Cardiac muscle cell (in vitro differentiated cells and primary cell): ENCODE results near the gene PARD3. TPM values are rescaled to one million over a fixed set of nuclear protein-coding genes. Genes with fewer than 3 reads are reported as not detected.

Experiments
- DNase-seq, 2 donors: peaks; one replicate each; pipeline versions ENCODE4 v3.0.0 to v3.0.0-alpha.2; 2010 to 2017; ENCODE audit warnings: low read depth in 1 of 2, low spot score in 1 of 2
- H3K27ac ChIP-seq: fragments of 200-600 bp; sonication (generic); 2 replicates; pipeline ENCODE4 v1.5.1; 2016
- H3K27me3 ChIP-seq: fragments of 200-600 bp; sonication (generic); 2 replicates; pipeline ENCODE4 v1.6.0; 2016; ENCODE audit warnings: control low read depth
- H3K36me3 ChIP-seq: fragments of 200-600 bp; sonication (generic); 2 replicates; pipeline ENCODE4 v1.5.1; 2016; ENCODE audit warnings: control low read depth
- H3K4me1 ChIP-seq: fragments of 200-600 bp; sonication (generic); 2 replicates; pipeline ENCODE4 v1.8.1; 2017; ENCODE audit warnings: low read depth, mild to moderate bottlenecking, mixed run types
- H3K4me3 ChIP-seq: fragments of 200-600 bp; sonication (generic); 2 replicates; pipeline ENCODE4 v1.5.1; 2016; ENCODE audit warnings: mild to moderate bottlenecking
- H3K9me3 ChIP-seq: fragments of 200-600 bp; sonication (generic); 2 replicates; pipeline ENCODE4 v1.5.1; 2017; ENCODE audit warnings: low read depth, mild to moderate bottlenecking, control low read depth
- polyA plus RNA-seq: library from polyadenylated mRNA; unstranded; fragments of >200 nt; fragmentation: Nextera tagmentation; extraction: Ambion mirVana; gene quantifications from 2 replicates; pipeline ENCODE4 v1.2.1, GENCODE V29; 2016
- total RNA-seq: library from RNA; depleted of rRNA; stranded (reverse); fragments of >200 nt; gene quantifications from 2 replicates; pipeline ENCODE4 v1.2.3, GENCODE V29; 2016
- TF ChIP-seq, protein P1 (sequence below): IDR thresholded peaks from 2 replicates; pipeline ENCODE4 v1.5.1; 2012; ENCODE audit warnings: low read depth, mild to moderate bottlenecking, low read length

PARD3 gene
- total and polyA plus RNA-seq, 2 experiments from 2014 or later = 36.5 to 64.8 TPM

DNA sequence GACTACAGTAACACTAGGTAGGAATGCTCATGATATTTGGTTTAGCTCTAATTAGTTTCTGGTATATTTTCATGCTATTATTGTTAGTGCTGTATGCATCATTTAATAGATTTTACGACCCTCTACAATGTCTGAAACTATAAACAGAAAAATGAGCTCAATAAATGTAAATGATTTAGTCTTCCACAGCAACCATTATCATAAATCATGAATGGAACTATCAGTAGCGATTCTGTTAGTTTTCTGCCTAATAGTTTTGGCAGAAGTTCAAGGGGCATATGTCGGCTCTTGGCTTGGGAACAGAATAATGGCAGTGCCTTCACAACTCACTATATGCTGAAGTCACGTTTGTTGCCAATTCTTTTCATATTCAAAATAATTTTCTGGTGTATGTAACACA, 494.8 kb downstream of the PARD3 start:
- Histone ChIP-seq H3K27me3 (no peaks in the 10 kb centered on the region), H3K9me3 (no peaks in the 10 kb centered on the region), H3K27ac (no peak overlapping the region), H3K36me3 (no peaks in the 10 kb centered on the region), H3K4me1 (peaks cover 18% of the 10 kb centered on the region), H3K4me3 (no peak overlapping the region)
- TF ChIP-seq, protein P1, sequence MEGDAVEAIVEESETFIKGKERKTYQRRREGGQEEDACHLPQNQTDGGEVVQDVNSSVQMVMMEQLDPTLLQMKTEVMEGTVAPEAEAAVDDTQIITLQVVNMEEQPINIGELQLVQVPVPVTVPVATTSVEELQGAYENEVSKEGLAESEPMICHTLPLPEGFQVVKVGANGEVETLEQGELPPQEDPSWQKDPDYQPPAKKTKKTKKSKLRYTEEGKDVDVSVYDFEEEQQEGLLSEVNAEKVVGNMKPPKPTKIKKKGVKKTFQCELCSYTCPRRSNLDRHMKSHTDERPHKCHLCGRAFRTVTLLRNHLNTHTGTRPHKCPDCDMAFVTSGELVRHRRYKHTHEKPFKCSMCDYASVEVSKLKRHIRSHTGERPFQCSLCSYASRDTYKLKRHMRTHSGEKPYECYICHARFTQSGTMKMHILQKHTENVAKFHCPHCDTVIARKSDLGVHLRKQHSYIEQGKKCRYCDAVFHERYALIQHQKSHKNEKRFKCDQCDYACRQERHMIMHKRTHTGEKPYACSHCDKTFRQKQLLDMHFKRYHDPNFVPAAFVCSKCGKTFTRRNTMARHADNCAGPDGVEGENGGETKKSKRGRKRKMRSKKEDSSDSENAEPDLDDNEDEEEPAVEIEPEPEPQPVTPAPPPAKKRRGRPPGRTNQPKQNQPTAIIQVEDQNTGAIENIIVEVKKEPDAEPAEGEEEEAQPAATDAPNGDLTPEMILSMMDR = no peak
- DNase-seq = no peak

DNA sequence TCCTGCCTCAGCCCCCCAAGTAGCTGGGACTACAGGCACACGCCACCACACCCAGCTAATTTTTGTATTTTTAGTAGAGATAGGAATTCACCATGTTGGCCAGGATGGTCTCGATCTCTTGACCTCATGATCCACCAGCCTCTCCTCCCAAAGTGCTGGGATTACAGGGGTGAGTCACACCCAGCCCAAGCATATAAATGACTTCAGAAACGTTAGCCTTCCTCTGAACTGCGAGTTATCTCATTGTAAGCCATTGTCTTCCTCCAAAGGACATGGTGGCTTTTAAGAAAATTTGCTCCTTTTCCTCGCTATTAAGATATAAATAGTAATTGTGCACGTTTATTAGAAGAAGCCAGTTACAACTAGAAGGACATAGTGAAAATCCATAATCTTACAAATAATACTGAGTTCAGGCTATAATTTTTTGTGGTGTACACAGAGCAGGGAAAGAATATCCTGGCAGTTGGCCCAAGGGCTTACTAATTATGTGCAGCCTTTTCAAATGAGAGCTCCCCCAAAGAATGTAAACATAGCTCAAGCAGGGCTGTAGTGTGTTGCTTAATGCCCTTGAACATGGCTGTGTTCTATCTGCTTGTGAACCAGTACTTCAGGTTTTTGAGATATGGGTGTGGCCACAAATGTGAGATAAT, 495.8 kb downstream of the PARD3 start:
- DNase-seq = peak; percentile 11 to 91
- TF ChIP-seq, protein P1 = no peak
- Histone ChIP-seq H3K27me3 (no peaks in the 10 kb centered on the region), H3K4me1 (peaks cover 20% of the 10 kb centered on the region), H3K9me3 (no peaks in the 10 kb centered on the region), H3K36me3 (no peaks in the 10 kb centered on the region), H3K27ac (no peak overlapping the region), H3K4me3 (no peak overlapping the region)

DNA sequence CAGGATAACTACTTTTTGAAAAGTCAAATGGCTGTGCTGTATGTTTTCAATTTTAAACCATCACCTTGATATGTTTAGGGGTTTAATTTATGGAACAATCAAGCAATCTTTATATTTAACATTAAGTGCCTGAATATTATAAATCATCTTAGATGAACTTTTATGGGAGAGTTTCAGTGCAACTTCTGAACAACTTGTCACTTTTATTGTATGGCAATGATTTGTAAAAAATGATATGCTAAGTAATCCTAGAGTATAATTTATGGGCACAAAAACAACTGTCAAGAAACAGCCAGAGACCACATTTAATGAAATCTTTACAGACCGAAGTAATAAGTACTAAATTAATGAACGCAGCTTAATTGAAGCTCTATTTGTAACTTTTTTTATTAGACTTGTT, 498.9 kb downstream of the PARD3 start:
- no peaks in the 10 kb centered on the region for H3K27me3 ChIP-seq
- peaks cover 9% of the 10 kb centered on the region for H3K4me1 ChIP-seq
- no peak overlapping the region for H3K4me3 ChIP-seq
- H3K36me3 ChIP-seq = no peaks in the 10 kb centered on the region
- TF ChIP-seq, protein P1 = no peak
- H3K27ac ChIP-seq = no peak overlapping the region
- H3K9me3 ChIP-seq = no peaks in the 10 kb centered on the region
- no peak for DNase-seq

DNA sequence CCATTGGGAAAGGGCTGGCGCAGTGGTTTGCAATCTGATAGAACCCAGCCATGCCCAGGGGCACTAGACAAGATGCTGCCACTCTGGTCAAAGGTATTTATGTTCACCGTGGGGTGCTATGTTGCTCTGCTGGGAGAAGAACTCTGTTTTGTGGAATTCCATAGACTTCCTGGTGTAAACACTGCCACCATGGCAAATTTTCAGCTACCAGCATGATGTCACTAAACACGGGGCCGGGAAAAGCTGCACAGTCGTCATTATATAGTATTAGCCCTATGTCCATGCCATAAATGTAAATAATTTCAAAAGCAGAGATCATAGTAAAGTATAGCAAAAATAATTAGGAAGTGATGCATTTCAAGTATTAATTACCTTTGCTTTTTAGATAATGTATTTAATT, 500.6 kb downstream of the PARD3 start:
- Histone ChIP-seq H3K36me3 (no peaks in the 10 kb centered on the region), H3K27me3 (no peaks in the 10 kb centered on the region), H3K27ac (no peak overlapping the region), H3K4me1 (peaks cover 9% of the 10 kb centered on the region), H3K9me3 (no peaks in the 10 kb centered on the region), H3K4me3 (no peak overlapping the region)
- TF ChIP-seq, protein P1 = no peak
- DNase-seq = no peak

DNA sequence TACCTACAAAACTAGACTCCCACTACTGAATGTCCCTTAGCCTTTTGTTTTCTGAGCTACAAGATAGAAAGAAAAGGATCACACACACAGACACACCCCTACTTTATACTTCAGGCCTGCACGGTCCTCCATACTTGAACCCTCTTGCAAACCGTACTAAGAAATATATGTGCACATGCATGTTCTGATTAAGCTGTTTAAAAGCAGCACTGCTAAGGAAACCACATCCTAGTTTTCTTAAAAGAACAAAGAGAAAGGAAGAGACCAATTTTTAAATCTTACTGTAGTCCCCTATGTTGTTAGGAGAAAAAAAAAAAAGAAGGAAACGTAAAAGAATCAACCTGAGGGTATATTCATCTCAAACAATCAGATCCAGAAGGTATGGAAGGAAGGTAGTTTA, 501.2 kb downstream of the PARD3 start:
- peaks cover 9% of the 10 kb centered on the region for H3K4me1 ChIP-seq
- TF ChIP-seq, protein P1 = no peak

More for the DNA sequence above, 501.2 kb downstream of the PARD3 start:
- Histone ChIP-seq H3K27ac (no peak overlapping the region), H3K36me3 (no peaks in the 10 kb centered on the region), H3K9me3 (no peaks in the 10 kb centered on the region), H3K4me3 (no peak overlapping the region), H3K27me3 (no peaks in the 10 kb centered on the region)
- DNase-seq = no peak
